GM12864 (cell line): ENCODE measurements around the gene SERINC3.

ENCODE experiments used
- DNase-seq: peaks from one replicate; pipeline ENCODE4 v3.0.0-alpha.2; 2011; ENCODE audit warnings: low read depth
- H3K4me3 ChIP-seq: 2 replicates; pipeline ENCODE4 v1.5.1; 2011; ENCODE audit warnings: mild to moderate bottlenecking, low read depth, low read length, control low read depth
- CTCF ChIP-seq: IDR thresholded peaks from 2 replicates; pipeline ENCODE4 v1.5.1; 2011; ENCODE audit warnings: low read depth, mild to moderate bottlenecking, moderate library complexity, low read length, control low read depth, inconsistent platforms; ENCODE audit errors: missing control alignments

SERINC3 gene

GRCh38 chr20:44504402-44505307 lies 17.2 kb downstream of the SERINC3 start:
- no peak overlapping the region for H3K4me3 ChIP-seq
- DNase-seq, result no peak
- no peak for TF ChIP-seq CTCF

- no peak overlapping the region for H3K4me3 ChIP-seq
- no peak for TF ChIP-seq CTCF
These were observed 18.9 kb downstream of the SERINC3 start for GRCh38 chr20:44502968-44503367.

GRCh38 chr20:44501448-44501847 lies 20.4 kb downstream of the SERINC3 start:
- no peak for DNase-seq
- no peak for TF ChIP-seq CTCF
- H3K4me3 ChIP-seq, result no peak overlapping the region

More at GRCh38 chr20:44502968-44503367, 18.9 kb downstream of the SERINC3 start:
- no peak for DNase-seq

GRCh38 chr20:44500221-44500620 lies 21.6 kb downstream of the SERINC3 start:
- no peak overlapping the region for H3K4me3 ChIP-seq
- TF ChIP-seq CTCF, result no peak
- no peak for DNase-seq

GRCh38 chr20:44497761-44498160 lies 24.1 kb downstream of the SERINC3 start:
- no peak for DNase-seq
- no peak overlapping the region for H3K4me3 ChIP-seq
- TF ChIP-seq CTCF, result no peak

- TF ChIP-seq CTCF, result no peak
- no peak overlapping the region for H3K4me3 ChIP-seq
- DNase-seq, result no peak
These were observed 24.9 kb downstream of the SERINC3 start for GRCh38 chr20:44496976-44497375.

- H3K4me3 ChIP-seq, result no peak overlapping the region
- TF ChIP-seq CTCF, result no peak
- DNase-seq, result no peak
These were observed 25.9 kb downstream of the SERINC3 start for GRCh38 chr20:44495802-44496481.
